ENCODE data around the gene NPR3.

Gene NPR3

DNA sequence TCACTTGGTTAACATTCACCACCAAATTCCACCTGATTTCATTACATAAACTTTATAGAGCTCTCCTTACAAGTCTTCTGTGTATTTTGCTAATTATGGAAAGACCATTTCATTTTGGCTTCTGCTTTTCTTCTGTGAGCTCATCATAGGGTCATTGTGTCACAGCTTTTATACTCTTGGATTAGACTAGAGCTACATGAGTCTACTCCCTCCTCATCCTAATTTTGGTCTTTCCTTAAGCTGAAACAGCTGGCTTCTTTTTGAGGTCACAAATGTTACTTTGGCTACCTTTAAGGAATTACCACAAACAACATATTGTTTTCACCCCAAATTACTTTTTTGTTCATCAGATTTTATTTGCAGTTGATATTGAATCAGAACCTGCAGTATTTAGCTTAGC, 103.0 kb downstream of the NPR3 start:
- Histone ChIP-seq H3K4me2 (no peak overlapping the region), H3K79me2 (ENCODE audit: insufficient read depth, low read depth) (no peaks in the 10 kb centered on the region), H3K27ac (no peak overlapping the region), H3K9ac (no peak overlapping the region), H3K4me1 (ENCODE audit: low read depth, poor library complexity, severe bottlenecking) (no peaks in the 10 kb centered on the region), H3K27me3 (ENCODE audit: insufficient read depth, low read depth) (no peaks in the 10 kb centered on the region), H4K20me1 (ENCODE audit: insufficient read depth) (no peaks in the 10 kb centered on the region), H2AFZ (ENCODE audit: low read depth) (no peak overlapping the region), H3K4me3 (IDR thresholded peaks at IDR 0.05; ENCODE audit: insufficient read depth, low read depth, low read length) (no peak overlapping the region), H3K36me3 (ENCODE audit: insufficient read depth) (no peaks in the 10 kb centered on the region)
- TF ChIP-seq, protein P1, sequence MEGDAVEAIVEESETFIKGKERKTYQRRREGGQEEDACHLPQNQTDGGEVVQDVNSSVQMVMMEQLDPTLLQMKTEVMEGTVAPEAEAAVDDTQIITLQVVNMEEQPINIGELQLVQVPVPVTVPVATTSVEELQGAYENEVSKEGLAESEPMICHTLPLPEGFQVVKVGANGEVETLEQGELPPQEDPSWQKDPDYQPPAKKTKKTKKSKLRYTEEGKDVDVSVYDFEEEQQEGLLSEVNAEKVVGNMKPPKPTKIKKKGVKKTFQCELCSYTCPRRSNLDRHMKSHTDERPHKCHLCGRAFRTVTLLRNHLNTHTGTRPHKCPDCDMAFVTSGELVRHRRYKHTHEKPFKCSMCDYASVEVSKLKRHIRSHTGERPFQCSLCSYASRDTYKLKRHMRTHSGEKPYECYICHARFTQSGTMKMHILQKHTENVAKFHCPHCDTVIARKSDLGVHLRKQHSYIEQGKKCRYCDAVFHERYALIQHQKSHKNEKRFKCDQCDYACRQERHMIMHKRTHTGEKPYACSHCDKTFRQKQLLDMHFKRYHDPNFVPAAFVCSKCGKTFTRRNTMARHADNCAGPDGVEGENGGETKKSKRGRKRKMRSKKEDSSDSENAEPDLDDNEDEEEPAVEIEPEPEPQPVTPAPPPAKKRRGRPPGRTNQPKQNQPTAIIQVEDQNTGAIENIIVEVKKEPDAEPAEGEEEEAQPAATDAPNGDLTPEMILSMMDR (conservative IDR thresholded peaks at IDR 0.05; ENCODE audit: low read depth, low read length): no peak

DNA sequence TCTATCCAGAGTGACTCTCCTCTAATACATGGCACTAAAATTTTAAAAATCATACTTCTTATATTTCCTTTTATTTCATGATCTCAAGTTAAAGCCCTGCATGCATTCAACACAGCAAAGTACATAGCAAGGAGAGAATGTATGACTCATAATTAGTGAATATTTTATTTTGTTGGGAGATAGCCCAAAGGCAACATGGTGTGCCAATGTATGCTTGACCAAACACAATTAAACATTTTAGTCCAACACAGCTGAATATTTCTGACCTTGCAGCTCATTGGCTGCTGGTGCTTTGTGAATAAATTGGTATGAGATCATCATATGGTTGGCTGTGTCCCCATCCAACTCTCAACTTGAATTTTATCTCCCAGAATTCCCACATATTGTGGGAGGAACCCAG, 103.5 kb downstream of the NPR3 start:
- no peak overlapping the region for H3K4me2 ChIP-seq
- H3K36me3 ChIP-seq (ENCODE audit: insufficient read depth): no peaks in the 10 kb centered on the region
- no peak overlapping the region for H2AFZ ChIP-seq (ENCODE audit: low read depth)
- no peaks in the 10 kb centered on the region for H4K20me1 ChIP-seq (ENCODE audit: insufficient read depth)
- H3K27ac ChIP-seq: no peak overlapping the region
- TF ChIP-seq, protein P1 (conservative IDR thresholded peaks at IDR 0.05; ENCODE audit: low read depth, low read length): no peak
- no peak overlapping the region for H3K4me3 ChIP-seq (IDR thresholded peaks at IDR 0.05; ENCODE audit: insufficient read depth, low read depth, low read length)
- no peaks in the 10 kb centered on the region for H3K4me1 ChIP-seq (ENCODE audit: low read depth, poor library complexity, severe bottlenecking)
- no peaks in the 10 kb centered on the region for H3K27me3 ChIP-seq (ENCODE audit: insufficient read depth, low read depth)
- no peaks in the 10 kb centered on the region for H3K79me2 ChIP-seq (ENCODE audit: insufficient read depth, low read depth)
- H3K9ac ChIP-seq: no peak overlapping the region

DNA sequence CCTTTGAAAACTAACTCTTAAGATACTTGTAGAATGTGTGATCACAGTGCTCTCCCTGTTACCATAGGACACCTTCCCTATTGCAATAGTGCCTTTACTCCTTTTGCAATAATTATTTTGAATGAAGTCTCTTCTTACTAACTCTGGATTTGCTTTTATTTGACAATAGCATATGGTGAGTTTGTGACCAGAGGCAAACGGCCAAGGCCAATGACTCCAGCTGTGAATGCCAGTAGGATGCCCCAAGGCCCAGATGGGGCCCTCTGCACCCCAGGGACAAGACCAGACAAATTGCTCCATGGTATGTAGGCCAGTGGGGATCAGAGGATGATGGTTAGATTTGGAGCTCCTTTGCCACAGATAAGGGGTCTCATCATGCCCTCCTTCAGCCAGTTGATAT, 116.9 kb downstream of the NPR3 start:
- Histone ChIP-seq H3K79me2 (ENCODE audit: insufficient read depth, low read depth) (no peaks in the 10 kb centered on the region), H3K27ac (no peak overlapping the region)
- TF ChIP-seq, protein P1 (conservative IDR thresholded peaks at IDR 0.05; ENCODE audit: low read depth, low read length): no peak

DNA sequence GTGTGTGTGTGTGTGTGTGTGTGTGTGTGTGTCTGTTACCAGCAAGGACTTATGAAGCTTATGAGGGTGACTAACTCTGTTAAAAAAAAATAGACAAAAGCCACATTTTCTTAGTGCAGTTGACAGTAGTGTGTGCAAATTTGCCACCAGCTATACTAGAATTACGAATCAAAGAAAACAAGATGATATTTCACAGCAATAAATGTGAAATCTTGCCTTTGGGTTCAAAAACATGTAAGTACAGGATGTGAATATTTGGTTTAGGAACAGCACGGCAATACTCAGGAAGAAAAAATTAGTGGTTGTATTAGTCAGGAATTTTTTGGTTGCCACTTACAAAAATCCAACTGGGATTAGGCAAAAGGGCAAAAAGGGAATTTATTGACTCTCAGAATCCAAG, 117.4 kb downstream of the NPR3 start:
- Histone ChIP-seq H3K27me3 (ENCODE audit: insufficient read depth, low read depth) (no peaks in the 10 kb centered on the region), H3K4me3 (IDR thresholded peaks at IDR 0.05; ENCODE audit: insufficient read depth, low read depth, low read length) (no peak overlapping the region), H3K4me2 (no peak overlapping the region), H3K9ac (no peak overlapping the region), H3K27ac (no peak overlapping the region), H3K79me2 (ENCODE audit: insufficient read depth, low read depth) (no peaks in the 10 kb centered on the region), H3K36me3 (ENCODE audit: insufficient read depth) (no peaks in the 10 kb centered on the region), H4K20me1 (ENCODE audit: insufficient read depth) (no peaks in the 10 kb centered on the region), H2AFZ (ENCODE audit: low read depth) (no peak overlapping the region), H3K4me1 (ENCODE audit: low read depth, poor library complexity, severe bottlenecking) (no peaks in the 10 kb centered on the region)
- TF ChIP-seq, protein P1 (conservative IDR thresholded peaks at IDR 0.05; ENCODE audit: low read depth, low read length): no peak

More for the DNA sequence above, 116.9 kb downstream of the NPR3 start:
- no peak overlapping the region for H3K4me2 ChIP-seq
- no peak overlapping the region for H2AFZ ChIP-seq (ENCODE audit: low read depth)
- no peaks in the 10 kb centered on the region for H3K27me3 ChIP-seq (ENCODE audit: insufficient read depth, low read depth)
- H3K4me3 ChIP-seq (IDR thresholded peaks at IDR 0.05; ENCODE audit: insufficient read depth, low read depth, low read length): no peak overlapping the region
- no peak overlapping the region for H3K9ac ChIP-seq
- no peaks in the 10 kb centered on the region for H3K4me1 ChIP-seq (ENCODE audit: low read depth, poor library complexity, severe bottlenecking)
- H4K20me1 ChIP-seq (ENCODE audit: insufficient read depth): no peaks in the 10 kb centered on the region
- no peaks in the 10 kb centered on the region for H3K36me3 ChIP-seq (ENCODE audit: insufficient read depth)

Measured in KMS-11 (cell line).